Measurements from ENCODE around the gene CACNA1C.

GRCh38 chr12:2732290-2732689, 679.5 kb downstream of the CACNA1C start:
- TF ChIP-seq, protein P1, sequence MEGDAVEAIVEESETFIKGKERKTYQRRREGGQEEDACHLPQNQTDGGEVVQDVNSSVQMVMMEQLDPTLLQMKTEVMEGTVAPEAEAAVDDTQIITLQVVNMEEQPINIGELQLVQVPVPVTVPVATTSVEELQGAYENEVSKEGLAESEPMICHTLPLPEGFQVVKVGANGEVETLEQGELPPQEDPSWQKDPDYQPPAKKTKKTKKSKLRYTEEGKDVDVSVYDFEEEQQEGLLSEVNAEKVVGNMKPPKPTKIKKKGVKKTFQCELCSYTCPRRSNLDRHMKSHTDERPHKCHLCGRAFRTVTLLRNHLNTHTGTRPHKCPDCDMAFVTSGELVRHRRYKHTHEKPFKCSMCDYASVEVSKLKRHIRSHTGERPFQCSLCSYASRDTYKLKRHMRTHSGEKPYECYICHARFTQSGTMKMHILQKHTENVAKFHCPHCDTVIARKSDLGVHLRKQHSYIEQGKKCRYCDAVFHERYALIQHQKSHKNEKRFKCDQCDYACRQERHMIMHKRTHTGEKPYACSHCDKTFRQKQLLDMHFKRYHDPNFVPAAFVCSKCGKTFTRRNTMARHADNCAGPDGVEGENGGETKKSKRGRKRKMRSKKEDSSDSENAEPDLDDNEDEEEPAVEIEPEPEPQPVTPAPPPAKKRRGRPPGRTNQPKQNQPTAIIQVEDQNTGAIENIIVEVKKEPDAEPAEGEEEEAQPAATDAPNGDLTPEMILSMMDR (IDR thresholded peaks at IDR 0.05) = no peak
- no peak for TF ChIP-seq POLR2A (IDR thresholded peaks at IDR 0.05)
